ENCODE results near the gene C2orf49. TPM values are rescaled to one million over a fixed set of nuclear protein-coding genes. Genes with fewer than 3 reads are reported as not detected.

Gene C2orf49
- total RNA-seq, 1 experiment from 2014 or later, result 11.6 TPM

DNA sequence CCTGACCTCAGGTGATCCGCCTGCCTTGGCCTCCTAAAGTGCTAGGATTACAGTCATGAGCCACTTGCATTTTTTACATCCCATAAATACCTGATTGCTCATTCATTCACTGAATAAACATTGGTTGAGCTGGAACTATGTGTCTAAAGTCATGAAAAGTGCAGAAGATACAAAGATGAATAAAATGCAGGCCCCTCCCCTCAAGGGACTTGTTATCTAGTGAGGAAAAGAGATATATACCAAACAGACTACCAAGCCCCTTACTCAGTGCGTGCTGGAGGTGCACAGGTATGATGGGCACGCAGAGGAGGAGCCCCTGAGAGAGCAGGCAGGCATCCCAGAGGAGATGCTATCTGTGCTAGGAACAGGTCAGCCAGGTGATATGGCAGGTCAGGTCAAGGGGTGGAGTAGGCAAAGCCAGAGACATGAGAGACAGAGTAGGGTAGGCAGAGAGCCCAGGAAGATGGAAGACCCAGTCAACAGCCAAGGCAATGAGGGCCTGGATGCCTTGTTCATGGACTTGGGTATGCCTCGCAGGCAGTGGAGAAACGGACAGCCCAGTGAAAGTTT lies 53.8 kb downstream of the C2orf49 start:
- peak; percentile 75 for ATAC-seq
- no peaks in the 10 kb centered on the region for H3K9me3 ChIP-seq (ENCODE audit: low read length)
- DNase-seq, result peak; percentile 91
- H3K9me2 ChIP-seq (replicated peaks; ENCODE audit: low read length), result no peaks in the 10 kb centered on the region
- BruUV-seq (replicated peaks), result no TSS peak
- no peak overlapping the region for H3K9ac ChIP-seq (ENCODE audit: low read length)
- peaks cover 29% of the 10 kb centered on the region; the same call in 1 of the 2 replicates for H4K20me1 ChIP-seq (ENCODE audit: low read length)
- H3F3A ChIP-seq (ENCODE audit: low read length, unreplicated experiment), result peaks cover 2% of the 10 kb centered on the region
- H2AFZ ChIP-seq (ENCODE audit: low read length), result no peak overlapping the region
- peaks cover 95% of the 10 kb centered on the region for H3K4me1 ChIP-seq (ENCODE audit: insufficient read depth, low read length)
- H3K27me3 ChIP-seq (ENCODE audit: low read length), result no peaks in the 10 kb centered on the region
- H3K36me3 ChIP-seq (ENCODE audit: low read depth, low read length), result peaks cover 58% of the 10 kb centered on the region
- peak overlapping the region; percentile 45 for H3K4me2 ChIP-seq (ENCODE audit: low read length)
- ChIA-PET POLR2A (ENCODE audit: unreplicated experiment) (no interaction called here), CTCF (no interaction called here)
- peak overlapping the region; percentile 62 for H3K27ac ChIP-seq (ENCODE audit: low read length)
- peak overlapping the region; percentile 17; the same call in 1 of the 2 replicates for H3K4me3 ChIP-seq (ENCODE audit: low read length)
- TF ChIP-seq, protein P1, sequence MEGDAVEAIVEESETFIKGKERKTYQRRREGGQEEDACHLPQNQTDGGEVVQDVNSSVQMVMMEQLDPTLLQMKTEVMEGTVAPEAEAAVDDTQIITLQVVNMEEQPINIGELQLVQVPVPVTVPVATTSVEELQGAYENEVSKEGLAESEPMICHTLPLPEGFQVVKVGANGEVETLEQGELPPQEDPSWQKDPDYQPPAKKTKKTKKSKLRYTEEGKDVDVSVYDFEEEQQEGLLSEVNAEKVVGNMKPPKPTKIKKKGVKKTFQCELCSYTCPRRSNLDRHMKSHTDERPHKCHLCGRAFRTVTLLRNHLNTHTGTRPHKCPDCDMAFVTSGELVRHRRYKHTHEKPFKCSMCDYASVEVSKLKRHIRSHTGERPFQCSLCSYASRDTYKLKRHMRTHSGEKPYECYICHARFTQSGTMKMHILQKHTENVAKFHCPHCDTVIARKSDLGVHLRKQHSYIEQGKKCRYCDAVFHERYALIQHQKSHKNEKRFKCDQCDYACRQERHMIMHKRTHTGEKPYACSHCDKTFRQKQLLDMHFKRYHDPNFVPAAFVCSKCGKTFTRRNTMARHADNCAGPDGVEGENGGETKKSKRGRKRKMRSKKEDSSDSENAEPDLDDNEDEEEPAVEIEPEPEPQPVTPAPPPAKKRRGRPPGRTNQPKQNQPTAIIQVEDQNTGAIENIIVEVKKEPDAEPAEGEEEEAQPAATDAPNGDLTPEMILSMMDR (conservative IDR thresholded peaks at IDR 0.05; ENCODE audit: low read depth, low read length), result no peak
- TF ChIP-seq EZH2phosphoT487 (IDR thresholded peaks at IDR 0.05; ENCODE audit: borderline replicate concordance, low read length) (no peak), EZH2 (IDR thresholded peaks at IDR 0.05; ENCODE audit: low read length, unreplicated experiment) (no peak)
- H3K79me2 ChIP-seq (ENCODE audit: low read length), result peaks cover 100% of the 10 kb centered on the region
- intact Hi-C loops (cut with micrococcal nuclease), result no loop called here

DNA sequence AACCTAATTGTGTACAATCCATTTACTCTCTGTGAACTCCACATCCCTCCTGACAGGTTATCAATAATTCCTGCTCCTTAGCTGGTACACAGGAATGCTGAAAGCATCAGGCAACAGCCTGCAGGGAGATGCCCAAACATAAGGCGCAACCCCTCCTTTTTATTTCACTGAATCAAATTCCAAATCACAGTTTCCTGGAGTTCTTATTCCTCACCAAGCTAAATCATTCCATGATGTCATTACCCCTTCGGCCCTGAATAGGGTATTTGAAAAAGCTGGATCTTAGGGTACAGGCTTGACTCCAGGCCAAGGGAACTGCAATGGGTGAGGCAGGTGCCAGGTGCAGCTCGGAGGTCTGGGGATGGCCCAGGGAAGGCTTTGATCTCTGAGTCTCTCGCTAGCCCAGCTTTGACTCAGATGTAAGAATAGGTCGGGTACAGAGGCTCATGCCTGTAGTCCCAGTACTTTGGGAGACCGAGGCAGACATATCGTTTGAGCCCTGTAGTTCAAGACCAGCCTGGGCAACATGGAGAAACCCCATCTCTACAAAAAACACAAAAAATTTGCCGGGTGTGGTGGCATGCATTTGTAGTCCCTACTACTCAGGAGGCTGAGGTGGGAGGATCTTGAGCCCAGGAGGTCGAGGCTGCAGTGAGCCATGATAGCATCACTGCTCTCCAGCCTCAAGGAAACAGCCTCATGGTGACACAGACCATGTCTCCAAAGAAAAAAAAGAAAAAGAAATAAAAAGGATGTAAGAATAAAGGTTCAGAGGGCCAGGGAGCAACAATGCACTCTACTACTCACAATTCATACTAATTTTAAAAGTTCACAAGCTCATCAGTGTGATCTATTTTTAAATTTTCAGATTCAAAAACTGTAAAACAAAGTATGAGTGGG lies 54.7 kb downstream of the C2orf49 start:
- Histone ChIP-seq H3K9me2 (replicated peaks; ENCODE audit: low read length) (no peaks in the 10 kb centered on the region), H4K20me1 (ENCODE audit: low read length) (peaks cover 28% of the 10 kb centered on the region; the same call in 1 of the 2 replicates), H3K4me2 (ENCODE audit: low read length) (peak overlapping the region; percentile 45), H2AFZ (ENCODE audit: low read length) (no peak overlapping the region), H3K79me2 (ENCODE audit: low read length) (peaks cover 95% of the 10 kb centered on the region), H3K36me3 (ENCODE audit: low read depth, low read length) (peaks cover 55% of the 10 kb centered on the region), H3K9ac (ENCODE audit: low read length) (no peak overlapping the region), H3K9me3 (ENCODE audit: low read length) (no peaks in the 10 kb centered on the region), H3F3A (ENCODE audit: low read length, unreplicated experiment) (peaks cover 4% of the 10 kb centered on the region), H3K27me3 (ENCODE audit: low read length) (no peaks in the 10 kb centered on the region), H3K4me3 (ENCODE audit: low read length) (no peak overlapping the region), H3K4me1 (ENCODE audit: insufficient read depth, low read length) (peaks cover 90% of the 10 kb centered on the region), H3K27ac (ENCODE audit: low read length) (peak overlapping the region; percentile 62)
- CTCF ChIA-PET, result no interaction called here
- ATAC-seq, result peak; percentile 3; the same call in 1 of the 2 replicates
- BruUV-seq (replicated peaks), result no TSS peak
- TF ChIP-seq, protein P1 (conservative IDR thresholded peaks at IDR 0.05; ENCODE audit: low read depth, low read length), result no peak
- TF ChIP-seq EZH2 (IDR thresholded peaks at IDR 0.05; ENCODE audit: low read length, unreplicated experiment), result no peak
- POLR2A ChIA-PET (ENCODE audit: unreplicated experiment), result interaction anchor here (0.6 to 0.9 kb wide), 4 partner anchors 39 to 118 kb away, joined by 3 to 9 read pairs (median 5); no protein-coding TSS in a partner anchor
- intact Hi-C loops (cut with micrococcal nuclease), result no loop called here
- no peak for DNase-seq

All from PC-3 (cell line).